GM18526 (cell line): ENCODE data around the gene MAFG.

Experiments
- POLR2A ChIP-seq: IDR thresholded peaks from 3 replicates; pipeline ENCODE4 v1.6.1; 2011; ENCODE audit not compliant: insufficient read length; ENCODE audit errors: extremely low read depth

MAFG gene

GRCh38 chr17:81933178-81933699 is 5.7 kb upstream of the MAFG start:
- TF ChIP-seq POLR2A = no peak

GRCh38 chr17:81932333-81932983 is 4.9 kb upstream of the MAFG start:
- no peak for TF ChIP-seq POLR2A

GRCh38 chr17:81931557-81932332 is 4.2 kb upstream of the MAFG start:
- TF ChIP-seq POLR2A = no peak

GRCh38 chr17:81931189-81931556 is 3.6 kb upstream of the MAFG start:
- TF ChIP-seq POLR2A = no peak

GRCh38 chr17:81930142-81931125 is 2.9 kb upstream of the MAFG start:
- TF ChIP-seq POLR2A = no peak

- no peak for TF ChIP-seq POLR2A
Observed at GRCh38 chr17:81929253-81930141, 2.0 kb upstream of the MAFG start.

GRCh38 chr17:81928544-81929252 is 1.2 kb upstream of the MAFG start:
- no peak for TF ChIP-seq POLR2A

- TF ChIP-seq POLR2A = no peak
Observed at GRCh38 chr17:81927152-81927652, 333 bp downstream of the MAFG start.

- TF ChIP-seq POLR2A = no peak
Observed at GRCh38 chr17:81926451-81927151, 934 bp downstream of the MAFG start.

- no peak for TF ChIP-seq POLR2A
Observed at GRCh38 chr17:81925860-81926450, 1.6 kb downstream of the MAFG start.

GRCh38 chr17:81924557-81925532 is 2.7 kb downstream of the MAFG start:
- TF ChIP-seq POLR2A = no peak
